OCI-LY7 (cell line): ENCODE results near the gene CLEC3A.

Source experiments
- EZH2phosphoT487 ChIP-seq: fragments of 200-600 bp; sonication (generic); IDR thresholded peaks from 2 replicates; pipeline ENCODE4 v1.6.1; 2018; ENCODE audit warnings: low read depth, borderline replicate concordance, mild to moderate bottlenecking, mixed run types, antibody characterized with exemption, low read length, moderate library complexity, mixed read lengths
- TF ChIP-seq, protein P1 (sequence below): fragments of 200-600 bp; sonication (generic); conservative IDR thresholded peaks from 2 replicates; pipeline ENCODE4 v1.5.1; 2014; ENCODE audit warnings: mild to moderate bottlenecking, antibody characterized with exemption, low read length, moderate library complexity, mixed read lengths

DNA sequence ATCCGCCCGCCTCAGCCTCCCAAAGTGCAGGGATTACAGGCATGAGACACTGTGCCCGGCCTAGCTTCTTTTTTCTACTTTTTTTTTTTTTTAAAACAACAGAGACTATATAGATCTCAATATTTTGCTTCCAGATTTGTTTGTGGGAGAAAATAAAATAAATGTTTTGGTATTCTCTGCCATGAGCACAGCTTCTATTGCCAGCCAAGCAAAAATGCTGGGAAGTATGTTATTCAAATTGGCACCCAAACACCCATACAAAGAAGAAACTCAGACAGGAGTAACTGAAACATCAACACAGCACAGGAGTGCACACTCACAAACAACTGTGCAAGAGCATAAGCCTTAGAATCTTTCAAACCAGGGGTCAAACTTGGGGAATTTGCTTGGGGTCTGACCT lies 37.2 kb upstream of the CLEC3A start:
- TF ChIP-seq, protein P1, sequence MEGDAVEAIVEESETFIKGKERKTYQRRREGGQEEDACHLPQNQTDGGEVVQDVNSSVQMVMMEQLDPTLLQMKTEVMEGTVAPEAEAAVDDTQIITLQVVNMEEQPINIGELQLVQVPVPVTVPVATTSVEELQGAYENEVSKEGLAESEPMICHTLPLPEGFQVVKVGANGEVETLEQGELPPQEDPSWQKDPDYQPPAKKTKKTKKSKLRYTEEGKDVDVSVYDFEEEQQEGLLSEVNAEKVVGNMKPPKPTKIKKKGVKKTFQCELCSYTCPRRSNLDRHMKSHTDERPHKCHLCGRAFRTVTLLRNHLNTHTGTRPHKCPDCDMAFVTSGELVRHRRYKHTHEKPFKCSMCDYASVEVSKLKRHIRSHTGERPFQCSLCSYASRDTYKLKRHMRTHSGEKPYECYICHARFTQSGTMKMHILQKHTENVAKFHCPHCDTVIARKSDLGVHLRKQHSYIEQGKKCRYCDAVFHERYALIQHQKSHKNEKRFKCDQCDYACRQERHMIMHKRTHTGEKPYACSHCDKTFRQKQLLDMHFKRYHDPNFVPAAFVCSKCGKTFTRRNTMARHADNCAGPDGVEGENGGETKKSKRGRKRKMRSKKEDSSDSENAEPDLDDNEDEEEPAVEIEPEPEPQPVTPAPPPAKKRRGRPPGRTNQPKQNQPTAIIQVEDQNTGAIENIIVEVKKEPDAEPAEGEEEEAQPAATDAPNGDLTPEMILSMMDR: no peak
- TF ChIP-seq EZH2phosphoT487: no peak
